ENCODE measurements around the gene DDX11.
"Not testable (repeated sequence)": the region's sequence is repeated elsewhere in the genome, so short reads cannot be mapped to it uniquely, and the experiment has no call there.

DNA sequence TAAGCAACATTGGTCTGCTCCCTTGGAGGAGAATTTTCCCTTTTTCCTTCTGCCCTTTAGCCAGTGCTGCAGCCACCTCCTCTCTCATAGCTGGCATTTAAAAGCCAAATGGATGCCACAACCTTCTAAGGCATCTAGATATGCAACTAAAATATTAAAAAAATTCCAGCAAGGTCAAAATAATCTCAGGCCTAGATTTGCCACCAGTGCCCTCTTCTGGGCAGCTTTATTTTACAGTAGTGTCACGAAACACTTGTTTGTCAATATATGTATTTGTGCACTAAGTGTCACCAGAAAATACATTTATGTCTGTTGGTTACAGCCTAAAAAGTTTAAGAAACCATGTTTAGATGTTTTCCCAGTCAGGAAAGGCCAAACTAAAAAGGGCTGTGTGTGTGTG lies 19.7 kb upstream of the DDX11 start:
- TF ChIP-seq EZH2 (optimal IDR thresholded peaks at IDR 0.05; ENCODE audit: low read depth, low read length) = not testable (repeated sequence)
- TF ChIP-seq, protein P1, sequence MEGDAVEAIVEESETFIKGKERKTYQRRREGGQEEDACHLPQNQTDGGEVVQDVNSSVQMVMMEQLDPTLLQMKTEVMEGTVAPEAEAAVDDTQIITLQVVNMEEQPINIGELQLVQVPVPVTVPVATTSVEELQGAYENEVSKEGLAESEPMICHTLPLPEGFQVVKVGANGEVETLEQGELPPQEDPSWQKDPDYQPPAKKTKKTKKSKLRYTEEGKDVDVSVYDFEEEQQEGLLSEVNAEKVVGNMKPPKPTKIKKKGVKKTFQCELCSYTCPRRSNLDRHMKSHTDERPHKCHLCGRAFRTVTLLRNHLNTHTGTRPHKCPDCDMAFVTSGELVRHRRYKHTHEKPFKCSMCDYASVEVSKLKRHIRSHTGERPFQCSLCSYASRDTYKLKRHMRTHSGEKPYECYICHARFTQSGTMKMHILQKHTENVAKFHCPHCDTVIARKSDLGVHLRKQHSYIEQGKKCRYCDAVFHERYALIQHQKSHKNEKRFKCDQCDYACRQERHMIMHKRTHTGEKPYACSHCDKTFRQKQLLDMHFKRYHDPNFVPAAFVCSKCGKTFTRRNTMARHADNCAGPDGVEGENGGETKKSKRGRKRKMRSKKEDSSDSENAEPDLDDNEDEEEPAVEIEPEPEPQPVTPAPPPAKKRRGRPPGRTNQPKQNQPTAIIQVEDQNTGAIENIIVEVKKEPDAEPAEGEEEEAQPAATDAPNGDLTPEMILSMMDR (IDR thresholded peaks at IDR 0.05; ENCODE audit: low read length) = peak; percentile 17

Data from MM.1S (cell line).